Stimulated activated naive CD4-positive, alpha-beta T cell (primary cell): ENCODE results near the gene C10orf105.

Experiments used
- DNase-seq, 6 experiments: peaks; one replicate each; lab custom pipeline; 2025; lab: John Stamatoyannopoulos, UW

C10orf105 gene

GRCh38 chr10:71719464-71720201, at the start of gene C10orf105:
Gene C10orf105, minus strand, starts transcription at chr10:71719778. Its CDS starts 3,441 bp downstream, at chr10:71716337.
- DNase-seq, result no peak

DNA sequence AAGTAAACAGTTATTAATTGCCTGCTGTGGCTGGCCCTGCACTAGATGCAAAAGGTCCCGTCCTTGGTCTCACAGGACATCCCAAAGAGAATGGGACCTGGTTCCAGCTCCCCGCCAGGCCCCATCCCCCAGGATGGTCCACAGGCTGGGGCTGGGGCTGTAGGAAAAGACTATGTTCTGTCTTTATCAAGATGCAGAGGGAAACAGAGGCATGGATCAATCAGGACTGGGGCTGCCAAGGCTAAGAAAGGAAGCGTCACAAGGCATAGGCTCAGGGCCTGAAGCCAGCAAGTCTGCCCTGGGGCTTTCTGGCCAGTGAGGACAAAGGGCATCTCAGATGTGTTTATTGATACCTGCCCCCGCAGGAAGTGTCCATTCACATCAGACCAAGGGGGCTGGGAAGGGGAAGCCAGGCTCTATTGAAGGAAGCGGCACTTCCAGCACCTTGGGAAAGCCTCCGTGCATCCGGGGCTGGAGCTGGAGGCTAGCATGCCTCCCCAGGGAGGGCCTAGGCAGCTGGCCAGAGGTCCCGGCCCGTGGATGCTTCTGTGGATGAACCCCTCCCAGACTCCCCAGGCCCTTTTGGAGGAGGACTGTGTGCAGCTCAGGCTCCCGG, 48.0 kb upstream of the C10orf105 start:
- DNase-seq, result no peak

GRCh38 chr10:71766717-71767419, 47.3 kb upstream of the C10orf105 start:
- no peak for DNase-seq

- DNase-seq, result no peak
Observed at GRCh38 chr10:71765906-71766716, 46.5 kb upstream of the C10orf105 start.

- DNase-seq, result no peak
Observed at GRCh38 chr10:71765176-71765904, 45.8 kb upstream of the C10orf105 start.

DNA sequence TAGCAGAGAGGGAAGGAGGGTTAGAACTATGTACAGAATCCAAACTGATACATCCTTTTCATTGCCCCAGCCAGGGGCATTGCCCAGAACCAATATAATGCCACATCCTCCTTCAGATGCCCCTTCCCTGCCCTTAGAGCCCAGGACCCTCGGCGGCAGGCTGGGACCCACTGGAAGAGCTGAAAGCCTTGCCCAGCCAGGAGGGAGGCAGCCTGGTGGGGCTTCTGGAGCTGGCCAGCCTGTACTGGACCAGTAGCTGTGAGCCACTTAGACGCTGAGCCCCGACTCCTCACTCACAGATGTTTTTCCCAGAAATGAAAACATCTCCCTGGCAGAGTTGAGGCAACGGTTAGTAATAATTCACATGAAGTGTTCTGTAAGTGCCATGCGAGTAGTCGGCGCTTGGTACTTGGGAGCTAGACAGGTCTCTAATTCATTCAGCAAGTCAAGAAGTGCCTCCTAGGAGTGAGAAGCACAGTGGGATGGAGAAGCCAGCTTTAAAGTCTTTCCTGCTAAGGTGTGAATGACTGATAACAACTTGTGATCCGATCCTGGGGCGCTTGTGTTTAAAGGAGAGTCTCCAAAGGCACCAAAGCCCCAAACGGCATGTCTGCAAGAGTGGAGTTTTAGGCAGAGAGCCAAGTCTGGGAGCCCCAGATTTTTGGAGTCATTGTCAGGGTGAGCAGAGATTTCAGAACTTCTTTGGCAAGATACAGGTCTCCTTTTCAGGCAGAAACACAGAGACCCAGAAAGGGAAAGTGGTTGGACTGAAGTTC, 44.0 kb upstream of the C10orf105 start:
- DNase-seq, result no peak

DNA sequence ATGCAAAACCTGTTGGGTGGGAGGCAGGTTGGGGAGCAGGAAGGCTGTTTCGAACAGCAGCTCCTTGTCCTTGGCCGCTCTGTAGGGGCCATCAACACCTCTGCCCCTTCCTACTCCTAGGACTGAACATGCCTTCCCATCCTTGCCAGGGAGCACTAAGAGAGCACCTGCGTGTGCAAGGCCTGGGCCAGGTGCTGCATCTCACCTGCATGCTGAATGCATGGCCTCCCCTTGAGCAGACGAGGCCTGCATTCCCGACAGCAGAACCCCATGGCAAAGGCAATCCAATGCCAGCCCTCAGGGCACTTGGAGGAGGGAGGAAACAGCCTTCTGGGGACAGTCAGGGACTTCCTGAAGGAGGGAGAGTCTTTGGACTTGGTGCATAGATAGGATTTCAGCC, 42.7 kb upstream of the C10orf105 start:
- DNase-seq, result no peak

- no peak for DNase-seq
Observed at GRCh38 chr10:71761541-71762113, 42.0 kb upstream of the C10orf105 start.

- DNase-seq, result no peak
Observed at GRCh38 chr10:71761105-71761511, 41.5 kb upstream of the C10orf105 start.

GRCh38 chr10:71757399-71757922, 37.9 kb upstream of the C10orf105 start:
- peak in 2 of 6 experiments; percentile 15 for DNase-seq

- DNase-seq, result peak in 3 of 6 experiments; percentile 73 to 81 (median 74)
Observed at GRCh38 chr10:71756311-71757191, 37.0 kb upstream of the C10orf105 start.

GRCh38 chr10:71755179-71755879, 35.8 kb upstream of the C10orf105 start:
- DNase-seq, result no peak

GRCh38 chr10:71754562-71754961, 35.0 kb upstream of the C10orf105 start:
- no peak for DNase-seq

GRCh38 chr10:71753960-71754505, 34.5 kb upstream of the C10orf105 start:
- DNase-seq, result no peak

- no peak for DNase-seq
Observed at GRCh38 chr10:71753091-71753959, 33.7 kb upstream of the C10orf105 start.

- peak in 3 of 6 experiments; percentile 14 to 52 (median 39) for DNase-seq
Observed at GRCh38 chr10:71752391-71753090, 33.0 kb upstream of the C10orf105 start.
